Sigmoid colon (tissue), 7 donors: ENCODE results near the gene KLK10. TPM values are rescaled to one million over a fixed set of nuclear protein-coding genes. Genes with fewer than 3 reads are reported as not detected.
A peak's percentile ranks its signal among the peaks of the same experiment; 100 is the strongest.

Experiments used
- DNase-seq: peaks from one replicate; pipeline ENCODE4 v3.0.0-alpha.2; 2019
- H3K27ac ChIP-seq, 4 donors: fragments of 200-600 bp; sonication (generic); one replicate each; pipeline ENCODE4 v1.5.1; 2016 to 2019; ENCODE audit warnings: mild to moderate bottlenecking in 1 of 4
- H3K27me3 ChIP-seq, 3 donors: fragments of 200-600 bp; sonication (generic); one replicate each; pipeline ENCODE4 v1.5.1; 2019; ENCODE audit warnings: mild to moderate bottlenecking in 1 of 3
- H3K36me3 ChIP-seq, 4 donors: fragments of 200-600 bp; sonication (generic); one replicate each; pipeline ENCODE4 v1.5.1; 2016 to 2019
- H3K4me1 ChIP-seq, 4 donors: fragments of 200-600 bp; sonication (generic); one replicate each; pipeline ENCODE4 v1.5.1; 2017 to 2019
- H3K4me3 ChIP-seq, 4 donors: fragments of 200-600 bp; sonication (generic); one replicate each; pipeline ENCODE4 v1.5.1; 2017 to 2019; ENCODE audit warnings: mild to moderate bottlenecking in 2 of 4, moderate library complexity in 1 of 4
- H3K9me3 ChIP-seq, 4 donors: fragments of 200-600 bp in 3 of 4; sonication (generic) in 3 of 4; one replicate each; pipeline versions ENCODE4 v1.5.1 to v1.6.1; 2013 to 2019
- CTCF ChIP-seq, 4 experiments: fragments of 450-650 bp in 3 of 4; fragments of 200-600 bp in 1 of 4; IDR thresholded peaks; one replicate each; pipeline ENCODE4 v1.5.1; 2016 to 2019; ENCODE audit warnings: antibody characterized with exemption in 4 of 4, mild to moderate bottlenecking in 3 of 4, moderate library complexity in 2 of 4
- EP300 ChIP-seq, 4 donors: sonication (generic); formaldehyde crosslinking; IDR thresholded peaks; one replicate each; pipeline ENCODE4 v1.6.1; 2017; ENCODE audit warnings: antibody characterized with exemption in 4 of 4
- POLR2A ChIP-seq, 2 donors: fragments of 450-650 bp; IDR thresholded peaks; one replicate each; pipeline ENCODE4 v1.6.1; 2016; ENCODE audit warnings: antibody characterized with exemption in 2 of 2, mild to moderate bottlenecking in 2 of 2, moderate library complexity in 2 of 2
- POLR2AphosphoS5 ChIP-seq, 4 donors: sonication (generic); formaldehyde crosslinking; IDR thresholded peaks; one replicate each; pipeline ENCODE4 v1.6.1; 2017; ENCODE audit warnings: antibody characterized with exemption in 4 of 4
- WGBS, 2 donors: extraction: QIAGEN DNeasy Blood & Tissue Kit; methylation state at CpG; one replicate each; pipeline ENCODE4 v1.1.7; 2013; 5-methylcytosine and 5-hydroxymethylcytosine counted together
- intact Hi-C: fragments of 100-400 bp; cut with DNase I; formaldehyde crosslinking; loops from one replicate; pipeline ENCODE4 v1.15.1; 2023
- polyA plus RNA-seq, 3 donors: library from polyadenylated mRNA; stranded (reverse); fragments of 200-250 nt; gene quantifications; one replicate each; pipeline ENCODE4 v1.2.3, GENCODE V29; 2013
- total RNA-seq, 4 donors: library from RNA; depleted of rRNA; stranded (reverse); fragments of >200 nt; gene quantifications; one replicate each; pipeline ENCODE4 v1.1.0, GENCODE V29; 2016
- donor health status: healthy with polysubstance abuse.
- donor health status: Bipolar disorder and iron deficiency.
- donor health status: healthy.

The KLK10 gene
- total and polyA plus RNA-seq, 7 donors: 0.60 to 2.5 (median 0.69) TPM; not detected in 2

- H3K9me3 ChIP-seq: no peaks in the 10 kb centered on the region
- H3K27me3 ChIP-seq: peaks cover 0 to 22% (median 0%) of the 10 kb centered on the region in 3 donors
- TF ChIP-seq POLR2A (IDR thresholded peaks at IDR 0.05): no peak
- intact Hi-C loops: no loop called here
- no peaks in the 10 kb centered on the region for H3K4me1 ChIP-seq
- 33 to 44% methylated on average over 11 of the region's 11 CpGs for WGBS, 2 donors
- no peak within 1 kb of the TSS for H3K27ac ChIP-seq
- H3K36me3 ChIP-seq: no peaks in the 10 kb centered on the region
- no peak within 1 kb of the TSS for H3K4me3 ChIP-seq
- no peak for DNase-seq
These were observed 15.2 kb upstream of the KLK10 start, which contains the start of gene KLK12 for GRCh38 chr19:51034704-51035103. KLK12 (minus strand) TSS chr19:51035002; CDS start chr19:51034621, 381 bp downstream.

- Histone ChIP-seq H3K36me3 (no peaks in the 10 kb centered on the region), H3K4me1 (no peaks in the 10 kb centered on the region), H3K27ac (no peak overlapping the region), H3K27me3 (peaks cover 0 to 44% (median 0%) of the 10 kb centered on the region in 3 donors), H3K4me3 (no peak overlapping the region), H3K9me3 (no peaks in the 10 kb centered on the region)
- intact Hi-C loops: no loop called here
- 92% methylated on average over 28 of the region's 28 CpGs for WGBS, 2 donors
- DNase-seq: peak; percentile 38
- TF ChIP-seq POLR2A (IDR thresholded peaks at IDR 0.05) (no peak), POLR2AphosphoS5 (IDR thresholded peaks at IDR 0.05) (no peak), EP300 (IDR thresholded peaks at IDR 0.05) (no peak), CTCF (IDR thresholded peaks at IDR 0.05) (no peak)
These were observed 12.3 kb upstream of the KLK10 start for GRCh38 chr19:51031880-51032225.

GRCh38 chr19:51031220-51031879 lies 11.8 kb upstream of the KLK10 start:
- H3K27me3 ChIP-seq: peaks cover 0 to 50% (median 1%) of the 10 kb centered on the region in 3 donors
- DNase-seq: peak; percentile 29
- WGBS, 2 donors: 82 to 91% methylated on average over 7 of the region's 7 CpGs
- intact Hi-C loops: no loop called here
- H3K9me3 ChIP-seq: no peaks in the 10 kb centered on the region
- TF ChIP-seq POLR2A (IDR thresholded peaks at IDR 0.05) (no peak), EP300 (IDR thresholded peaks at IDR 0.05) (no peak), POLR2AphosphoS5 (IDR thresholded peaks at IDR 0.05) (no peak), CTCF (IDR thresholded peaks at IDR 0.05) (no peak)
- no peaks in the 10 kb centered on the region for H3K36me3 ChIP-seq
- H3K27ac ChIP-seq: no peak overlapping the region
- H3K4me1 ChIP-seq: no peaks in the 10 kb centered on the region
- no peak overlapping the region for H3K4me3 ChIP-seq

GRCh38 chr19:51030631-51031030 lies 11.1 kb upstream of the KLK10 start:
- 76 to 78% methylated on average over 13 of the region's 13 CpGs for WGBS, 2 donors
- TF ChIP-seq EP300 (IDR thresholded peaks at IDR 0.05) (no peak), POLR2A (IDR thresholded peaks at IDR 0.05) (no peak), POLR2AphosphoS5 (IDR thresholded peaks at IDR 0.05) (no peak)
- Histone ChIP-seq H3K9me3 (no peaks in the 10 kb centered on the region), H3K4me1 (no peaks in the 10 kb centered on the region), H3K27ac (no peak overlapping the region), H3K4me3 (no peak overlapping the region), H3K27me3 (peaks cover 0 to 56% (median 8%) of the 10 kb centered on the region in 3 donors), H3K36me3 (no peaks in the 10 kb centered on the region)
- peak; percentile 52 for DNase-seq
- intact Hi-C loops: no loop called here

- peaks cover 0 to 62% (median 16%) of the 10 kb centered on the region in 3 donors for H3K27me3 ChIP-seq
- H3K9me3 ChIP-seq: no peaks in the 10 kb centered on the region
- intact Hi-C loops: no loop called here
- no peak overlapping the region for H3K4me3 ChIP-seq
- no peaks in the 10 kb centered on the region for H3K36me3 ChIP-seq
- TF ChIP-seq EP300 (IDR thresholded peaks at IDR 0.05) (no peak), POLR2AphosphoS5 (IDR thresholded peaks at IDR 0.05) (no peak), CTCF (IDR thresholded peaks at IDR 0.05) (no peak), POLR2A (IDR thresholded peaks at IDR 0.05) (no peak)
- no peak overlapping the region for H3K27ac ChIP-seq
- no peaks in the 10 kb centered on the region for H3K4me1 ChIP-seq
- peak; percentile 10 for DNase-seq
- WGBS, 2 donors: 72 to 78% methylated on average over 2 of the region's 2 CpGs
These were observed 10.2 kb upstream of the KLK10 start for GRCh38 chr19:51029718-51030117.

- TF ChIP-seq CTCF (IDR thresholded peaks at IDR 0.05) (no peak), POLR2AphosphoS5 (IDR thresholded peaks at IDR 0.05) (no peak), EP300 (IDR thresholded peaks at IDR 0.05) (no peak), POLR2A (IDR thresholded peaks at IDR 0.05) (no peak)
- no peaks in the 10 kb centered on the region for H3K36me3 ChIP-seq
- no peaks in the 10 kb centered on the region for H3K9me3 ChIP-seq
- intact Hi-C loops: no loop called here
- peaks cover 0 to 64% (median 26%) of the 10 kb centered on the region in 3 donors for H3K27me3 ChIP-seq
- no peak for DNase-seq
- no peak overlapping the region for H3K27ac ChIP-seq
- 30 to 60% methylated on average over 5 of the region's 5 CpGs for WGBS, 2 donors
- H3K4me3 ChIP-seq: no peak overlapping the region
- H3K4me1 ChIP-seq: no peaks in the 10 kb centered on the region
These were observed 8.4 kb upstream of the KLK10 start for GRCh38 chr19:51027873-51028272.
